ENCODE data around the gene RNLS.

DNA sequence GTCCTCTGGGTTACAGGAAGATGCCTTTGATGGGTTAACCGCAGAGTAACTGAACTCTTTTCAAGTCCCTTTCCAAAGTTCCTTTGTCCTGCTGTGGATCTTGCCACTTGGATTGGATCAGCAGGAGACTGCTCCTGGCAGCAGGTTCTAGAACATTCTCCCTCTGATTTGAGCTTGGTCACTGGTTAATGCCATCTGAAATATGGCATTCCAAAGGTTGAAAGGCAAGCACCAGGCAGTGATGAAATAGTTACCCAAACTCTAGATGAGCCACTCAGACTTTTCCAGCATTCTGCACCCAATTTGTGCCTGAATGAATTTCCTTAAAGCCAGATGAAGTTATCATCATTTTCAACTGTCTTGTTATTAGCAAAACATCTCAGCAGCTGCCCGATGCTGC is 343.9 kb downstream of the RNLS start:
- TF ChIP-seq PRRX2 (CRISPR knock-in tag; IDR thresholded peaks at IDR 0.05) = no peak
- TF ChIP-seq ZNF138 (CRISPR knock-in tag; conservative IDR thresholded peaks at IDR 0.05) = no peak
- no peak for TF ChIP-seq CTCF (IDR thresholded peaks at IDR 0.05)
- TF ChIP-seq, protein P1, sequence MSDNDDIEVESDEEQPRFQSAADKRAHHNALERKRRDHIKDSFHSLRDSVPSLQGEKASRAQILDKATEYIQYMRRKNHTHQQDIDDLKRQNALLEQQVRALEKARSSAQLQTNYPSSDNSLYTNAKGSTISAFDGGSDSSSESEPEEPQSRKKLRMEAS (CRISPR knock-in tag; IDR thresholded peaks at IDR 0.05) = no peak
- TF ChIP-seq, protein P2, sequence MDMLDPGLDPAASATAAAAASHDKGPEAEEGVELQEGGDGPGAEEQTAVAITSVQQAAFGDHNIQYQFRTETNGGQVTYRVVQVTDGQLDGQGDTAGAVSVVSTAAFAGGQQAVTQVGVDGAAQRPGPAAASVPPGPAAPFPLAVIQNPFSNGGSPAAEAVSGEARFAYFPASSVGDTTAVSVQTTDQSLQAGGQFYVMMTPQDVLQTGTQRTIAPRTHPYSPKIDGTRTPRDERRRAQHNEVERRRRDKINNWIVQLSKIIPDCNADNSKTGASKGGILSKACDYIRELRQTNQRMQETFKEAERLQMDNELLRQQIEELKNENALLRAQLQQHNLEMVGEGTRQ (CRISPR knock-in tag; IDR thresholded peaks at IDR 0.05) = no peak
- no peak for TF ChIP-seq TCF7 (CRISPR knock-in tag; IDR thresholded peaks at IDR 0.05; ENCODE audit: low read depth)
- TF ChIP-seq RORB (CRISPR knock-in tag; IDR thresholded peaks at IDR 0.05) = no peak
- no peak for TF ChIP-seq KAT7 (CRISPR knock-in tag; IDR thresholded peaks at IDR 0.05; ENCODE audit: borderline replicate concordance)
- no peak for TF ChIP-seq HMGXB4 (CRISPR knock-in tag; IDR thresholded peaks at IDR 0.05)
- TF ChIP-seq, protein P3, sequence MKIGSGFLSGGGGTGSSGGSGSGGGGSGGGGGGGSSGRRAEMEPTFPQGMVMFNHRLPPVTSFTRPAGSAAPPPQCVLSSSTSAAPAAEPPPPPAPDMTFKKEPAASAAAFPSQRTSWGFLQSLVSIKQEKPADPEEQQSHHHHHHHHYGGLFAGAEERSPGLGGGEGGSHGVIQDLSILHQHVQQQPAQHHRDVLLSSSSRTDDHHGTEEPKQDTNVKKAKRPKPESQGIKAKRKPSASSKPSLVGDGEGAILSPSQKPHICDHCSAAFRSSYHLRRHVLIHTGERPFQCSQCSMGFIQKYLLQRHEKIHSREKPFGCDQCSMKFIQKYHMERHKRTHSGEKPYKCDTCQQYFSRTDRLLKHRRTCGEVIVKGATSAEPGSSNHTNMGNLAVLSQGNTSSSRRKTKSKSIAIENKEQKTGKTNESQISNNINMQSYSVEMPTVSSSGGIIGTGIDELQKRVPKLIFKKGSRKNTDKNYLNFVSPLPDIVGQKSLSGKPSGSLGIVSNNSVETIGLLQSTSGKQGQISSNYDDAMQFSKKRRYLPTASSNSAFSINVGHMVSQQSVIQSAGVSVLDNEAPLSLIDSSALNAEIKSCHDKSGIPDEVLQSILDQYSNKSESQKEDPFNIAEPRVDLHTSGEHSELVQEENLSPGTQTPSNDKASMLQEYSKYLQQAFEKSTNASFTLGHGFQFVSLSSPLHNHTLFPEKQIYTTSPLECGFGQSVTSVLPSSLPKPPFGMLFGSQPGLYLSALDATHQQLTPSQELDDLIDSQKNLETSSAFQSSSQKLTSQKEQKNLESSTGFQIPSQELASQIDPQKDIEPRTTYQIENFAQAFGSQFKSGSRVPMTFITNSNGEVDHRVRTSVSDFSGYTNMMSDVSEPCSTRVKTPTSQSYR (CRISPR knock-in tag; IDR thresholded peaks at IDR 0.05) = no peak
- TF ChIP-seq, protein P4, sequence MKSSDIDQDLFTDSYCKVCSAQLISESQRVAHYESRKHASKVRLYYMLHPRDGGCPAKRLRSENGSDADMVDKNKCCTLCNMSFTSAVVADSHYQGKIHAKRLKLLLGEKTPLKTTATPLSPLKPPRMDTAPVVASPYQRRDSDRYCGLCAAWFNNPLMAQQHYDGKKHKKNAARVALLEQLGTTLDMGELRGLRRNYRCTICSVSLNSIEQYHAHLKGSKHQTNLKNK (CRISPR knock-in tag; IDR thresholded peaks at IDR 0.05) = no peak
- no peak for TF ChIP-seq ATF1 (CRISPR knock-in tag; IDR thresholded peaks at IDR 0.05)
- TF ChIP-seq ESRRA (CRISPR knock-in tag; IDR thresholded peaks at IDR 0.05; ENCODE audit: borderline replicate concordance) = no peak

All from WTC11 (cell line).